OCI-LY7 (cell line): ENCODE results near the gene LCT. TPM values are rescaled to one million over a fixed set of nuclear protein-coding genes. Genes with fewer than 3 reads are reported as not detected.

Source experiments
- BruUV-seq: library from RNA; stranded (reverse); fragments of 400-500 nt; replicated peaks from 2 replicates; lab custom pipeline; 2021; lab: Mats Ljungman, UMichigan
- CTCF ChIA-PET: fragments of 300-600 bp; sonication (Branson Sonifier 250); formaldehyde crosslinking; loops from one replicate; lab custom pipeline; 2022; ENCODE audit warnings: antibody characterized with exemption; ENCODE audit not compliant: unreplicated experiment; lab: Charles Lee
- POLR2A ChIA-PET: fragments of 300-600 bp; sonication (Branson Sonifier 250); formaldehyde crosslinking; loops from one replicate; lab custom pipeline; 2022; ENCODE audit warnings: antibody characterized with exemption; lab: Charles Lee
- DNase-seq: peaks from one replicate; pipeline ENCODE4 v3.0.0-alpha.2; 2015; ENCODE audit warnings: low spot score
- H2AFZ ChIP-seq: fragments of 200-600 bp; sonication (generic), shearing (Covaris generic); 2 replicates; pipeline ENCODE4 v1.6.1; 2014; ENCODE audit warnings: mild to moderate bottlenecking, antibody characterized with exemption, low read length, moderate library complexity
- H3K27ac ChIP-seq: fragments of 200-600 bp; sonication (generic); 2 replicates; pipeline ENCODE4 v1.5.1; 2014; ENCODE audit warnings: mixed run types, low read depth, mild to moderate bottlenecking, moderate library complexity, low read length, inconsistent platforms; ENCODE audit not compliant: poor library complexity, severe bottlenecking
- H3K36me3 ChIP-seq: fragments of 200-600 bp; sonication (generic); 2 replicates; pipeline ENCODE4 v1.6.1; 2014; ENCODE audit warnings: mild to moderate bottlenecking, antibody characterized with exemption, low read length, moderate library complexity, mixed read lengths; ENCODE audit not compliant: insufficient read depth
- H3K4me1 ChIP-seq: fragments of 200-600 bp; sonication (generic); 2 replicates; pipeline ENCODE4 v1.5.1; 2014; ENCODE audit warnings: mild to moderate bottlenecking, low read length; ENCODE audit not compliant: insufficient read depth, poor library complexity, severe bottlenecking
- H3K4me2 ChIP-seq: fragments of 200-600 bp; sonication (generic); 2 replicates; pipeline ENCODE4 v1.6.1; 2014; ENCODE audit warnings: mild to moderate bottlenecking, low read length
- H3K4me3 ChIP-seq: fragments of 200-600 bp; sonication (generic); 2 replicates; pipeline ENCODE4 v1.5.1; 2014; ENCODE audit warnings: mild to moderate bottlenecking, low read depth, low read length; ENCODE audit not compliant: poor library complexity, severe bottlenecking
- H3K79me2 ChIP-seq: fragments of 200-600 bp; sonication (generic); 2 replicates; pipeline ENCODE4 v1.6.1; 2016; ENCODE audit warnings: low read depth, mild to moderate bottlenecking, low read length, moderate library complexity, mixed read lengths; ENCODE audit not compliant: insufficient read depth
- H3K9me2 ChIP-seq: fragments of 200-600 bp; sonication (generic); 2 replicates; pipeline ENCODE4 v1.6.1; 2016; ENCODE audit warnings: mild to moderate bottlenecking, low read length, mixed read lengths; ENCODE audit not compliant: insufficient read depth
- H3K9me3 ChIP-seq: fragments of 200-600 bp; sonication (generic); 2 replicates; pipeline ENCODE4 v1.6.1; 2014; ENCODE audit warnings: mild to moderate bottlenecking, mixed run types, low read length, mixed read lengths
- H4K20me1 ChIP-seq: fragments of 200-600 bp; sonication (generic); 2 replicates; pipeline ENCODE4 v1.6.1; 2014; ENCODE audit warnings: mild to moderate bottlenecking, antibody characterized with exemption, low read length, moderate library complexity, mixed read lengths; ENCODE audit not compliant: insufficient read depth
- CTCF ChIP-seq: fragments of 200-600 bp; sonication (generic); conservative IDR thresholded peaks from 2 replicates; pipeline ENCODE4 v1.5.1; 2014; ENCODE audit warnings: mild to moderate bottlenecking, antibody characterized with exemption, low read length, moderate library complexity, mixed read lengths
- EZH2phosphoT487 ChIP-seq: fragments of 200-600 bp; sonication (generic); IDR thresholded peaks from 2 replicates; pipeline ENCODE4 v1.6.1; 2018; ENCODE audit warnings: low read depth, borderline replicate concordance, mild to moderate bottlenecking, mixed run types, antibody characterized with exemption, low read length, moderate library complexity, mixed read lengths
- intact Hi-C: fragments of 100-400 bp; cut with micrococcal nuclease; formaldehyde crosslinking; loops from one replicate; pipeline ENCODE4 v1.10.0; 2022; ENCODE audit not compliant: unreplicated experiment
- total RNA-seq, 2 experiments: library from RNA; depleted of rRNA in 1 of 2; stranded (reverse); fragments of >200 nt in 1 of 2; shearing (Covaris generic) in 1 of 2; gene quantifications; 2 replicates each; pipeline ENCODE4 v1.2.3, GENCODE V29; 2014 to 2022

The LCT gene
- total RNA-seq, 2 experiments from 2014 or later = 0.15 to 0.54 TPM

GRCh38 chr2:135875491-135876065, 38.6 kb upstream of the LCT start:
- Histone ChIP-seq H2AFZ (no peak overlapping the region; the same call in 1 of the 2 replicates), H3K4me3 (peak overlapping the region; percentile 84), H3K27ac (peak overlapping the region; percentile 62), H3K36me3 (peaks cover 52% of the 10 kb centered on the region), H3K9me3 (no peaks in the 10 kb centered on the region), H3K79me2 (peaks cover 51% of the 10 kb centered on the region), H3K4me1 (peaks cover 26% of the 10 kb centered on the region), H4K20me1 (peaks cover 28% of the 10 kb centered on the region), H3K9me2 (no peaks in the 10 kb centered on the region), H3K4me2 (peak overlapping the region; percentile 77)
- CTCF ChIA-PET = no interaction called here
- no TSS peak for BruUV-seq
- POLR2A ChIA-PET = interaction anchor here (0.6 to 1.9 kb wide), 8 partner anchors 9 to 568 kb away, joined by 3 to 8 read pairs (median 3); no protein-coding TSS in a partner anchor
- peak; percentile 70 for DNase-seq
- TF ChIP-seq CTCF (no peak), EZH2phosphoT487 (no peak)
- intact Hi-C loops = loop anchor here (1.0 to 2.0 kb wide), 3 partner anchors 23 to 509 kb away; no protein-coding TSS in a partner anchor

GRCh38 chr2:135874777-135875365, 37.9 kb upstream of the LCT start:
- no peak overlapping the region for H3K27ac ChIP-seq
- H3K4me1 ChIP-seq = peaks cover 26% of the 10 kb centered on the region
- no TSS peak for BruUV-seq
- H3K4me2 ChIP-seq = peak overlapping the region; percentile 77
- peaks cover 59% of the 10 kb centered on the region for H3K36me3 ChIP-seq
- POLR2A ChIA-PET = interaction anchor here (0.6 to 1.9 kb wide), 6 partner anchors 8 to 508 kb away, joined by 3 to 8 read pairs (median 4); no protein-coding TSS in a partner anchor
- H3K79me2 ChIP-seq = peaks cover 58% of the 10 kb centered on the region
- H2AFZ ChIP-seq = no peak overlapping the region
- DNase-seq = peak; percentile 20
- H3K4me3 ChIP-seq = peak overlapping the region; percentile 84
- H3K9me3 ChIP-seq = no peaks in the 10 kb centered on the region
- intact Hi-C loops = loop anchor here (1.0 to 2.0 kb wide), 2 partner anchors 22 to 108 kb away; no protein-coding TSS in a partner anchor
- H4K20me1 ChIP-seq = peaks cover 28% of the 10 kb centered on the region
- no peaks in the 10 kb centered on the region for H3K9me2 ChIP-seq
- TF ChIP-seq EZH2phosphoT487 (no peak), CTCF (no peak)
- CTCF ChIA-PET = no interaction called here
